ENCODE measurements around the gene PCGF1. TPM values are rescaled to one million over a fixed set of nuclear protein-coding genes. Genes with fewer than 3 reads are reported as not detected.

The PCGF1 gene
- total RNA-seq, 1 donor from 2014 or later, result 17.9 TPM

- FAIRE-seq (no peak), DNase-seq (ENCODE audit: low read depth) (no peak)
- Histone ChIP-seq H3K4me1 (ENCODE audit: insufficient read depth, low read length) (peaks cover 19% of the 10 kb centered on the region), H3K9ac (ENCODE audit: low read length) (peak overlapping the region; percentile 93), H3K79me2 (ENCODE audit: insufficient read depth, low read length) (peaks cover 41% of the 10 kb centered on the region), H3K27me3 (ENCODE audit: insufficient read depth, low read length) (no peaks in the 10 kb centered on the region), H4K20me1 (ENCODE audit: insufficient read depth, low read length) (peaks cover 42% of the 10 kb centered on the region), H2AFZ (ENCODE audit: low read depth, low read length) (no peak overlapping the region), H3K9me3 (ENCODE audit: insufficient read depth, low read depth, low read length) (no peaks in the 10 kb centered on the region), H3K36me3 (ENCODE audit: insufficient read depth, low read length) (peaks cover 25% of the 10 kb centered on the region), H3K27ac (ENCODE audit: low read depth, low read length) (no peak overlapping the region), H3K4me3 (ENCODE audit: insufficient read depth, low read depth, low read length) (no peak overlapping the region), H3K4me2 (ENCODE audit: low read length) (peak overlapping the region; percentile 98)
- peaks cover 13% of the 10 kb centered on the region for H3K36me3 Mint-ChIP-seq (ENCODE audit: low read depth, unreplicated experiment)
- H3K9me3 Mint-ChIP-seq (ENCODE audit: unreplicated experiment), result no peaks in the 10 kb centered on the region
- peaks cover 11% of the 10 kb centered on the region for H3K4me1 Mint-ChIP-seq (ENCODE audit: low read depth, unreplicated experiment)
- peak overlapping the region; percentile 96 for H3K4me3 Mint-ChIP-seq (ENCODE audit: unreplicated experiment)
- no peak for TF ChIP-seq EZH2 (IDR thresholded peaks at IDR 0.05; ENCODE audit: insufficient read depth, low read length)
- no peak for TF ChIP-seq CTCF (IDR thresholded peaks at IDR 0.05; ENCODE audit: insufficient read depth, low read depth, low read length)
- H3K27me3 Mint-ChIP-seq (ENCODE audit: low read depth, unreplicated experiment), result no peaks in the 10 kb centered on the region
- H3K27ac Mint-ChIP-seq (ENCODE audit: unreplicated experiment), result no peak overlapping the region
These were observed 24.2 kb upstream of the PCGF1 start for GRCh38 chr2:74531666-74532065.

GRCh38 chr2:74530239-74531187 is 23.0 kb upstream of the PCGF1 start:
- Histone ChIP-seq H2AFZ (ENCODE audit: low read depth, low read length) (peak overlapping the region; percentile 86), H3K4me1 (ENCODE audit: insufficient read depth, low read length) (peaks cover 19% of the 10 kb centered on the region), H3K9me3 (ENCODE audit: insufficient read depth, low read depth, low read length) (no peaks in the 10 kb centered on the region), H3K27ac (ENCODE audit: low read depth, low read length) (peak overlapping the region; percentile 57), H3K4me2 (ENCODE audit: low read length) (peak overlapping the region; percentile 98), H3K36me3 (ENCODE audit: insufficient read depth, low read length) (peaks cover 30% of the 10 kb centered on the region), H3K27me3 (ENCODE audit: insufficient read depth, low read length) (no peaks in the 10 kb centered on the region), H3K4me3 (ENCODE audit: insufficient read depth, low read depth, low read length) (peak overlapping the region; percentile 94), H3K79me2 (ENCODE audit: insufficient read depth, low read length) (peaks cover 41% of the 10 kb centered on the region), H4K20me1 (ENCODE audit: insufficient read depth, low read length) (peaks cover 44% of the 10 kb centered on the region), H3K9ac (ENCODE audit: low read length) (peak overlapping the region; percentile 93)
- Mint-ChIP-seq H3K4me1 (ENCODE audit: low read depth, unreplicated experiment) (peaks cover 11% of the 10 kb centered on the region), H3K9me3 (ENCODE audit: unreplicated experiment) (no peaks in the 10 kb centered on the region), H3K4me3 (ENCODE audit: unreplicated experiment) (peak overlapping the region; percentile 96), H3K27ac (ENCODE audit: unreplicated experiment) (peak overlapping the region; percentile 58), H3K36me3 (ENCODE audit: low read depth, unreplicated experiment) (peaks cover 19% of the 10 kb centered on the region), H3K27me3 (ENCODE audit: low read depth, unreplicated experiment) (no peaks in the 10 kb centered on the region)
- FAIRE-seq (no peak), DNase-seq (ENCODE audit: low read depth) (peak; percentile 30)
- TF ChIP-seq CTCF (IDR thresholded peaks at IDR 0.05; ENCODE audit: insufficient read depth, low read depth, low read length) (no peak), EZH2 (IDR thresholded peaks at IDR 0.05; ENCODE audit: insufficient read depth, low read length) (no peak)
